H9 (cell line): Measurements from ENCODE around the gene MSL3B.
A peak's percentile ranks its signal among the peaks of the same experiment; 100 is the strongest.

Experiments
- DNase-seq: peaks from one replicate; pipeline ENCODE4 v3.0.0-alpha.2; 2017
- H2AFZ ChIP-seq: one replicate; pipeline ENCODE4 v1.6.1; 2013; ENCODE audit warnings: mild to moderate bottlenecking, low read length, control low read depth, moderate library complexity
- H2AK5ac ChIP-seq: 2 replicates; pipeline ENCODE4 v1.6.1; 2013; ENCODE audit warnings: low read length, control low read depth, mixed read lengths; ENCODE audit not compliant: insufficient read length
- H2BK120ac ChIP-seq: one replicate; pipeline ENCODE4 v1.6.1; 2013; ENCODE audit warnings: low read depth, mild to moderate bottlenecking, low read length, control low read depth, inconsistent platforms; ENCODE audit not compliant: poor library complexity, severe bottlenecking
- H2BK12ac ChIP-seq: 2 replicates; pipeline ENCODE4 v1.6.1; 2013; ENCODE audit warnings: low read length, control low read depth, mixed read lengths, low read depth; ENCODE audit not compliant: insufficient read length
- H2BK15ac ChIP-seq: 2 replicates; pipeline ENCODE4 v1.6.1; 2013; ENCODE audit warnings: low read depth, low read length, control low read depth
- H2BK20ac ChIP-seq: one replicate; pipeline ENCODE4 v1.6.1; 2013; ENCODE audit warnings: low read depth, mild to moderate bottlenecking, low read length, control low read depth, inconsistent platforms; ENCODE audit not compliant: poor library complexity, severe bottlenecking
- H2BK5ac ChIP-seq: 2 replicates; pipeline ENCODE4 v1.6.1; 2013; ENCODE audit warnings: low read length, control low read depth, mixed read lengths; ENCODE audit not compliant: insufficient read length
- H3K14ac ChIP-seq: 2 replicates; pipeline ENCODE4 v1.6.1; 2013; ENCODE audit warnings: low read length, control low read depth; ENCODE audit not compliant: insufficient read depth
- H3K18ac ChIP-seq: 2 replicates; pipeline ENCODE4 v1.6.1; 2013; ENCODE audit warnings: low read depth, mild to moderate bottlenecking, mixed read lengths, low read length, control low read depth; ENCODE audit not compliant: insufficient read length
- H3K23ac ChIP-seq: 2 replicates; pipeline ENCODE4 v1.6.1; 2013; ENCODE audit warnings: low read length, control low read depth, mixed read lengths, low read depth; ENCODE audit not compliant: insufficient read length
- H3K23me2 ChIP-seq: 2 replicates; pipeline ENCODE4 v1.6.1; 2013; ENCODE audit warnings: low read depth, mild to moderate bottlenecking, mixed read lengths, low read length, control low read depth; ENCODE audit not compliant: insufficient read length, poor library complexity, severe bottlenecking
- H3K27ac ChIP-seq: 2 replicates; pipeline ENCODE4 v1.5.1; 2013; ENCODE audit warnings: low read length, control low read depth, mixed read lengths, low read depth; ENCODE audit not compliant: insufficient read length
- H3K27me3 ChIP-seq: 2 replicates; pipeline ENCODE4 v1.6.1; 2013; ENCODE audit warnings: low read length, control low read depth, inconsistent platforms; ENCODE audit not compliant: insufficient read depth
- H3K4ac ChIP-seq: 2 replicates; pipeline ENCODE4 v1.6.1; 2013; ENCODE audit warnings: low read depth, mild to moderate bottlenecking, control low read depth, inconsistent platforms, low read length, moderate library complexity
- H3K4me1 ChIP-seq: 2 replicates; pipeline ENCODE4 v1.6.1; 2013; ENCODE audit warnings: low read length, control low read depth, inconsistent platforms; ENCODE audit not compliant: insufficient read depth
- H3K4me2 ChIP-seq: 2 replicates; pipeline ENCODE4 v1.6.1; 2013; ENCODE audit warnings: low read length, control low read depth, mixed read lengths; ENCODE audit not compliant: insufficient read length, insufficient read depth
- H3K56ac ChIP-seq: 2 replicates; pipeline ENCODE4 v1.6.1; 2013; ENCODE audit warnings: low read depth, mild to moderate bottlenecking, mixed read lengths, low read length, control low read depth; ENCODE audit not compliant: insufficient read length
- H3K79me1 ChIP-seq: 2 replicates; pipeline ENCODE4 v1.6.1; 2013; ENCODE audit warnings: low read depth, mild to moderate bottlenecking, moderate library complexity, low read length, control low read depth, inconsistent platforms; ENCODE audit not compliant: insufficient read depth, poor library complexity, severe bottlenecking
- H3K79me2 ChIP-seq: 2 replicates; pipeline ENCODE4 v1.6.1; 2013; ENCODE audit warnings: low read length, control low read depth, inconsistent platforms; ENCODE audit not compliant: insufficient read depth
- H3K9ac ChIP-seq: 2 replicates; pipeline ENCODE4 v1.6.1; 2013; ENCODE audit warnings: low read length, control low read depth, mixed read lengths; ENCODE audit not compliant: insufficient read length; ENCODE audit errors: extremely low read depth
- H3K9me3 ChIP-seq: one replicate; pipeline ENCODE4 v1.6.1; 2013; ENCODE audit warnings: low read depth, low read length, inconsistent platforms; ENCODE audit not compliant: control insufficient read depth
- H3T11ph ChIP-seq: one replicate; pipeline ENCODE4 v1.6.1; 2013; ENCODE audit warnings: mild to moderate bottlenecking, low read length, control low read depth, inconsistent platforms
- H4K20me1 ChIP-seq: one replicate; pipeline ENCODE4 v1.6.1; 2013; ENCODE audit not compliant: control insufficient read depth, insufficient read length, insufficient read depth
- H4K5ac ChIP-seq: 2 replicates; pipeline ENCODE4 v1.6.1; 2013; ENCODE audit warnings: low read depth, mild to moderate bottlenecking, mixed read lengths, low read length, control low read depth; ENCODE audit not compliant: insufficient read length
- H4K8ac ChIP-seq: replicated peaks from 2 replicates; pipeline ENCODE4 v1.6.1; 2013; ENCODE audit warnings: low read length, control low read depth, mixed read lengths, low read depth; ENCODE audit not compliant: insufficient read length
- H4K91ac ChIP-seq: 2 replicates; pipeline ENCODE4 v1.6.1; 2013; ENCODE audit warnings: low read depth, mild to moderate bottlenecking, moderate library complexity, mixed read lengths, low read length, control low read depth; ENCODE audit not compliant: insufficient read length
- H3K27ac Mint-ChIP-seq, 3 experiments: 2 replicates in 2 of 3; 3 replicates in 1 of 3; pipeline ENCODE4 v1.8.0; 2020 to 2021; ENCODE audit warnings: mixed read lengths in 3 of 3, mild to moderate bottlenecking in 1 of 3, moderate library complexity in 1 of 3
- H3K27me3 Mint-ChIP-seq: 2 replicates; pipeline ENCODE4 v1.8.0; 2021; ENCODE audit warnings: low read depth, mild to moderate bottlenecking, moderate library complexity, mixed read lengths
- H3K36me3 Mint-ChIP-seq, 3 experiments: 2 replicates in 2 of 3; 3 replicates in 1 of 3; pipeline ENCODE4 v1.8.0; 2020 to 2021; ENCODE audit warnings: low read depth in 3 of 3, mixed read lengths in 3 of 3; ENCODE audit not compliant: insufficient read depth in 1 of 3
- H3K4me1 Mint-ChIP-seq, 2 experiments: 2 replicates each; pipeline ENCODE4 v1.8.0; 2020; ENCODE audit warnings: mixed read lengths in 2 of 2
- H3K4me3 Mint-ChIP-seq, 2 experiments: 2 replicates in 1 of 2; 3 replicates in 1 of 2; pipeline ENCODE4 v1.8.0; 2020 to 2021; ENCODE audit warnings: mild to moderate bottlenecking in 2 of 2, mixed read lengths in 2 of 2, moderate library complexity in 1 of 2
- H3K9me3 Mint-ChIP-seq, 2 experiments: 2 replicates in 1 of 2; 3 replicates in 1 of 2; pipeline ENCODE4 v1.8.0; 2020; ENCODE audit warnings: mild to moderate bottlenecking in 2 of 2, mixed read lengths in 2 of 2, moderate library complexity in 1 of 2
- CTCF ChIP-seq: fragments of 200-600 bp; sonication (generic); conservative IDR thresholded peaks from 3 replicates; pipeline ENCODE4 v1.8.0; 2021; ENCODE audit warnings: antibody characterized with exemption, mild to moderate bottlenecking
- WGBS: extraction: QIAGEN DNeasy Blood & Tissue Kit; methylation state at CpG from one replicate; pipeline ENCODE4 v1.1.7; 2013; ENCODE audit warnings: missing lambda C conversion rate, low lambda C conversion rate, mixed read lengths; ENCODE audit not compliant: insufficient read length; ENCODE audit errors: extremely low coverage; 5-methylcytosine and 5-hydroxymethylcytosine counted together

MSL3B gene

GRCh38 chr2:233862261-233862768 lies 5.9 kb downstream of the MSL3B start:
- Histone ChIP-seq H3K9ac (no peak overlapping the region), H2AK5ac (no peak overlapping the region), H3K9me3 (no peaks in the 10 kb centered on the region), H3K4me1 (peaks cover 4% of the 10 kb centered on the region), H3K4me2 (peak overlapping the region; percentile 26), H3K14ac (no peak overlapping the region), H4K20me1 (no peaks in the 10 kb centered on the region), H3K27me3 (no peaks in the 10 kb centered on the region), H2AFZ (no peak overlapping the region), H4K91ac (no peak overlapping the region), H3K79me1 (no peaks in the 10 kb centered on the region), H2BK20ac (no peak overlapping the region), H2BK15ac (no peak overlapping the region), H3K23ac (no peak overlapping the region), H2BK120ac (no peak overlapping the region), H3K27ac (peak overlapping the region; percentile 23), H3K18ac (no peak overlapping the region), H4K5ac (no peak overlapping the region), H3T11ph (no peak overlapping the region), H2BK12ac (no peak overlapping the region), H3K4ac (no peak overlapping the region), H2BK5ac (no peak overlapping the region), H4K8ac (no peak overlapping the region), H3K56ac (no peak overlapping the region), H3K79me2 (no peaks in the 10 kb centered on the region), H3K23me2 (no peaks in the 10 kb centered on the region)
- Mint-ChIP-seq H3K4me1 (peaks cover 22 to 27% of the 10 kb centered on the region in 2 experiments), H3K4me3 (no peak overlapping the region), H3K27me3 (no peaks in the 10 kb centered on the region), H3K36me3 (peaks cover 13 to 37% (median 20%) of the 10 kb centered on the region in 3 experiments; a peak in 6 of 7 replicates), H3K9me3 (peaks cover 0 to 5% of the 10 kb centered on the region in 2 experiments; a peak in 1 of 5 replicates), H3K27ac (peak overlapping the region in 1 of 3 experiments; percentile 47; a peak in 2 of 7 replicates)
- no peak for DNase-seq
- no peak for TF ChIP-seq CTCF
- WGBS: no CpG with 5 or more reads among the region's 4 CpGs
